Esophagus muscularis mucosa (tissue), 4 donors: Measurements from ENCODE around the gene SOAT2. TPM values are rescaled to one million over a fixed set of nuclear protein-coding genes. Genes with fewer than 3 reads are reported as not detected.

Experiments
- DNase-seq: peaks from one replicate; pipeline ENCODE4 v3.0.0-alpha.2; 2017; ENCODE audit errors: extremely low spot score
- H3K27ac ChIP-seq, 4 donors: fragments of 200-600 bp; sonication (generic); replicated peaks in 1 of 4; 1 replicate in 3 of 4; 2 replicates in 1 of 4; pipeline ENCODE4 v1.5.1; 2016 to 2019; ENCODE audit warnings: mild to moderate bottlenecking in 1 of 4
- H3K27me3 ChIP-seq, 4 donors: fragments of 200-600 bp; sonication (generic); one replicate each; pipeline versions ENCODE4 v1.5.1 to v1.6.0; 2016 to 2019
- H3K36me3 ChIP-seq, 4 donors: fragments of 200-600 bp; sonication (generic); one replicate each; pipeline ENCODE4 v1.5.1; 2016 to 2019
- H3K4me1 ChIP-seq, 4 donors: fragments of 200-600 bp; sonication (generic); one replicate each; pipeline ENCODE4 v1.5.1; 2016 to 2019
- H3K4me3 ChIP-seq, 4 donors: fragments of 200-600 bp; sonication (generic); 1 replicate in 2 of 4; 2 replicates in 2 of 4; pipeline ENCODE4 v1.5.1; 2016 to 2019; ENCODE audit warnings: mild to moderate bottlenecking in 4 of 4, moderate library complexity in 1 of 4
- H3K9me3 ChIP-seq, 4 donors: fragments of 200-600 bp; sonication (generic); 1 replicate in 3 of 4; 2 replicates in 1 of 4; pipeline ENCODE4 v1.5.1; 2016 to 2019
- CTCF ChIP-seq, 3 experiments: fragments of 200-600 bp in 2 of 3; fragments of 450-650 bp in 1 of 3; sonication (generic) in 2 of 3; IDR thresholded peaks; one replicate each; pipeline ENCODE4 v1.5.1; 2017 to 2019; ENCODE audit warnings: antibody characterized with exemption in 3 of 3, mild to moderate bottlenecking in 2 of 3, moderate library complexity in 1 of 3
- EP300 ChIP-seq: sonication (generic); formaldehyde crosslinking; IDR thresholded peaks from one replicate; pipeline ENCODE4 v1.6.1; 2017; ENCODE audit warnings: antibody characterized with exemption
- POLR2A ChIP-seq: fragments of 450-650 bp; IDR thresholded peaks from one replicate; pipeline ENCODE4 v1.6.1; 2017; ENCODE audit warnings: antibody characterized with exemption, moderate library complexity, mild to moderate bottlenecking, low read depth
- POLR2AphosphoS5 ChIP-seq, 2 donors: sonication (generic); formaldehyde crosslinking; IDR thresholded peaks; one replicate each; pipeline ENCODE4 v1.6.1; 2017; ENCODE audit warnings: antibody characterized with exemption in 2 of 2
- WGBS: methylation state at CpG from one replicate; pipeline ENCODE4 v1.1.5; 2018; 5-methylcytosine and 5-hydroxymethylcytosine counted together
- intact Hi-C: fragments of 100-400 bp; cut with DNase I; formaldehyde crosslinking; loops from one replicate; pipeline ENCODE4 v1.15.1; 2023
- total RNA-seq, 4 donors: library from RNA; depleted of rRNA; stranded (reverse); fragments of >200 nt; gene quantifications; one replicate each; pipeline versions ENCODE4 v1.1.0 to v1.2.1, GENCODE V29; 2016

SOAT2 gene
- total RNA-seq, 4 donors from 2014 or later = not detected

- H3K27me3 ChIP-seq = no peaks in the 10 kb centered on the region
- TF ChIP-seq POLR2AphosphoS5 (IDR thresholded peaks at IDR 0.05) (peak in 1 of 2 donors; percentile 1), CTCF (IDR thresholded peaks at IDR 0.05) (no peak), POLR2A (no peak)
- H3K27ac ChIP-seq = peak overlapping the region; percentile 82 to 95 (median 88)
- DNase-seq = no peak
- no peaks in the 10 kb centered on the region for H3K9me3 ChIP-seq
- H3K36me3 ChIP-seq = peaks cover 17 to 100% (median 96%) of the 10 kb centered on the region in 4 donors
- H3K4me1 ChIP-seq = peaks cover 84 to 100% (median 97%) of the 10 kb centered on the region in 4 donors
- intact Hi-C loops = no loop called here
- 76% methylated on average over 14 of the region's 14 CpGs for WGBS
- H3K4me3 ChIP-seq = no peak overlapping the region
These were observed 40.1 kb upstream of the SOAT2 start for GRCh38 chr12:53062977-53063707.

- WGBS = 49% methylated on average over 12 of the region's 13 CpGs
- H3K4me1 ChIP-seq = peaks cover 89 to 100% (median 99%) of the 10 kb centered on the region in 4 donors
- intact Hi-C loops = no loop called here
These were observed 39.3 kb upstream of the SOAT2 start for GRCh38 chr12:53063708-53064612.

GRCh38 chr12:53064613-53065436, 38.5 kb upstream of the SOAT2 start:
- WGBS = 53% methylated on average over 9 of the region's 11 CpGs
- H3K4me3 ChIP-seq = no peak overlapping the region
- H3K4me1 ChIP-seq = peaks cover 89 to 100% (median 99%) of the 10 kb centered on the region in 4 donors
- no peaks in the 10 kb centered on the region for H3K27me3 ChIP-seq
- TF ChIP-seq POLR2AphosphoS5 (IDR thresholded peaks at IDR 0.05) = peak in 1 of 2 donors; percentile 22
- TF ChIP-seq EP300 = no peak
- no peaks in the 10 kb centered on the region for H3K9me3 ChIP-seq
- no peak for DNase-seq
- intact Hi-C loops = no loop called here
- peak overlapping the region; percentile 82 to 95 (median 88) for H3K27ac ChIP-seq
- peaks cover 16 to 89% (median 85%) of the 10 kb centered on the region in 4 donors for H3K36me3 ChIP-seq

More at GRCh38 chr12:53063708-53064612, 39.3 kb upstream of the SOAT2 start:
- no peaks in the 10 kb centered on the region for H3K9me3 ChIP-seq
- no peak for TF ChIP-seq POLR2A
- peak; percentile 44 to 68 for TF ChIP-seq POLR2AphosphoS5 (IDR thresholded peaks at IDR 0.05)
- peak in 1 of 3 experiments; percentile 8 for TF ChIP-seq CTCF (IDR thresholded peaks at IDR 0.05)
- peak overlapping the region; percentile 82 to 95 (median 88) for H3K27ac ChIP-seq
- no peaks in the 10 kb centered on the region for H3K27me3 ChIP-seq
- DNase-seq = no peak
- H3K36me3 ChIP-seq = peaks cover 17 to 97% (median 92%) of the 10 kb centered on the region in 4 donors
- no peak overlapping the region for H3K4me3 ChIP-seq

- H3K27ac ChIP-seq = peak overlapping the region; percentile 82 to 95 (median 88)
- WGBS = 73% methylated on average over 7 of the region's 7 CpGs
- H3K4me1 ChIP-seq = peaks cover 89 to 100% (median 99%) of the 10 kb centered on the region in 4 donors
- no peaks in the 10 kb centered on the region for H3K9me3 ChIP-seq
- TF ChIP-seq CTCF (IDR thresholded peaks at IDR 0.05) = no peak
- TF ChIP-seq EP300 = no peak
- no peak for TF ChIP-seq POLR2AphosphoS5 (IDR thresholded peaks at IDR 0.05)
- TF ChIP-seq POLR2A = no peak
- intact Hi-C loops = no loop called here
- peak overlapping the region in 1 of 4 donors; percentile 35 for H3K4me3 ChIP-seq
- no peak for DNase-seq
- no peaks in the 10 kb centered on the region for H3K27me3 ChIP-seq
- peaks cover 10 to 82% (median 79%) of the 10 kb centered on the region in 4 donors for H3K36me3 ChIP-seq
These were observed 37.8 kb upstream of the SOAT2 start for GRCh38 chr12:53065470-53065869.
